ENCODE data around the gene FOCAD. TPM values are rescaled to one million over a fixed set of nuclear protein-coding genes. Genes with fewer than 3 reads are reported as not detected.

FOCAD gene
- total and polyA plus RNA-seq, 10 of the 15 experiments (the other 5 are each of a cell fraction or from before 2014, with no cell fraction given): 13.7 to 93.0 (median 41.8) TPM

DNA sequence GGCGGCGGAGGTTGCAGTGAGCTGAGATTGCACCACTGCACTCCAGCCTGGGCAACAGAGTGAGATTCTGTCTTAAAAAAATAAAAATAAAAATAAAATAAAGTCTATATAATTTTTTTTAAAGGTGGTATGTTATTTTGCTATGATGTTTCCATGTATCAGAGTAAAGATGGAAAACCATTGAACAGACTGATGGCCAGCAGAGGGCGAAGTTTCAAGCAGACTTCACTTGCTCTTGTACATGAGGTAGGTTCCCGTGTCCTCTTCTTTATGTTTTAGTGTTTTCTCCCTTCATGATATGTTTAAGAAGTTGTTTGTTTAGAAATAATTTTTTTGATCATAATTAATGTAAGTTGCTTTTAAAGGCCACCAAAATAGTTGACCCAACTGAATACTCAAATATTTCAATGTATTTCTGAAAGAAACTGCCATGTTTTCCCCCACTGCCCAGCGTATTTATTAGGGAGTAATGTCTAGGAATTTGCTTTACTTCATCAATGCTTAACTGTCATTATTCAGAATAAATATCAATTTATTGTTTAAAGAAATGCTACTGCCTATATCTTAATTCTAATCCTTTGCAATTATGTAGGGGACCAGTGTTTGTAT, 201.0 kb downstream of the FOCAD start:
- CTCF ChIA-PET: interaction anchor here (0.6 to 7.7 kb wide), 32 partner anchors 10 to 1110 kb away, joined by 3 to 70 read pairs (median 4); no protein-coding TSS in a partner anchor
- H3K36me3 ChIP-seq (ENCODE audit: control insufficient read depth in 2 of 2, insufficient read depth in 2 of 2, low read length in 1 of 2): no peaks in the 10 kb centered on the region
- H3K27me3 ChIP-seq (replicated peaks in 1 of 2; ENCODE audit: control insufficient read depth in 2 of 2, insufficient read depth in 2 of 2, low read length in 1 of 2): no peaks in the 10 kb centered on the region
- FAIRE-seq (peak; percentile 95), DNase-seq (ENCODE audit: low read depth, low spot score) (peak; percentile 15), ATAC-seq (peak; percentile 89)
- H3K4me2 ChIP-seq (ENCODE audit: control insufficient read depth, insufficient read depth): no peak overlapping the region
- H3K4me1 ChIP-seq (ENCODE audit: control insufficient read depth, insufficient read depth, low read length): no peaks in the 10 kb centered on the region
- no peak overlapping the region for H3K9ac ChIP-seq (ENCODE audit: control insufficient read depth, insufficient read depth, low read length)
- H3K9me3 ChIP-seq (replicated peaks; ENCODE audit: control insufficient read depth, insufficient read depth, low read length): no peaks in the 10 kb centered on the region
- no peak overlapping the region for H2AFZ ChIP-seq (ENCODE audit: control insufficient read depth, low read depth, low read length)
- intact Hi-C loops (cut with micrococcal nuclease; ENCODE audit: unreplicated experiment) (loop anchor here (1.0 to 5.0 kb wide), 3 partner anchors 56 to 263 kb away; partner anchors contain the start of gene MLLT3), in situ Hi-C loops (cut with MboI) (loop anchor here (25.0 kb wide), 1 partner anchor 227 kb away; no protein-coding TSS in a partner anchor)
- H4K20me1 ChIP-seq (ENCODE audit: control insufficient read depth, insufficient read depth): no peaks in the 10 kb centered on the region
- no peaks in the 10 kb centered on the region for H3K79me2 ChIP-seq (ENCODE audit: control insufficient read depth, insufficient read depth, low read length)
- H3K27ac ChIP-seq (ENCODE audit: control insufficient read depth, insufficient read depth): no peak overlapping the region
- WGBS (ENCODE audit: insufficient coverage, insufficient replicate concordance, low lambda C conversion rate, missing lambda C conversion rate): 69% methylated on average over 5 of the region's 5 CpGs
- SMC1A ChIA-PET (ENCODE audit: uncharacterized antibody, unreplicated experiment): interaction anchor here (0.7 to 6.5 kb wide), 12 partner anchors 10 to 266 kb away, joined by 3 to 50 read pairs (median 6); partner anchors contain the start of gene MLLT3
- POLR2A ChIA-PET: interaction anchor here (1.3 kb wide), 1 partner anchor 261 kb away, joined by 3 read pairs; no protein-coding TSS in a partner anchor
- no TSS peak for BruUV-seq (replicated peaks)
- RAD21 ChIA-PET (ENCODE audit: unreplicated experiment): interaction anchor here (0.9 to 2.6 kb wide), 8 partner anchors 56 to 959 kb away, joined by 3 to 18 read pairs (median 5); partner anchors contain the start of gene MLLT3
- H3K4me3 ChIP-seq: no peak overlapping the region
- TF ChIP-seq SMC3 (IDR thresholded peaks at IDR 0.05; ENCODE audit: borderline replicate concordance, low read length) (peak; percentile 55; the same call in 1 of the 2 replicates), RAD21 (IDR thresholded peaks at IDR 0.05; ENCODE audit: insufficient read depth, low read depth, low read length) (peak; percentile 27; the same call in 1 of the 2 replicates), PAX5 (IDR thresholded peaks at IDR 0.05; ENCODE audit: borderline replicate concordance, low read depth, low read length) (no peak), ZBED1 (IDR thresholded peaks at IDR 0.05; ENCODE audit: borderline replicate concordance) (no peak), ATF7 (IDR thresholded peaks at IDR 0.05; ENCODE audit: low read depth) (no peak), LARP7 (IDR thresholded peaks at IDR 0.05) (no peak), TAF1 (IDR thresholded peaks at IDR 0.05; ENCODE audit: borderline replicate concordance, low read depth, low read length) (no peak), NFYA (IDR thresholded peaks at IDR 0.05; ENCODE audit: borderline replicate concordance, low read depth, low read length) (no peak), ZNF384 (IDR thresholded peaks at IDR 0.05; ENCODE audit: borderline replicate concordance, low read depth, low read length) (no peak), STAT1 (conservative IDR thresholded peaks at IDR 0.05) (no peak), POLR2A (IDR thresholded peaks at IDR 0.05; ENCODE audit: low read depth, low read length) (no peak)
- TF ChIP-seq, protein P1, sequence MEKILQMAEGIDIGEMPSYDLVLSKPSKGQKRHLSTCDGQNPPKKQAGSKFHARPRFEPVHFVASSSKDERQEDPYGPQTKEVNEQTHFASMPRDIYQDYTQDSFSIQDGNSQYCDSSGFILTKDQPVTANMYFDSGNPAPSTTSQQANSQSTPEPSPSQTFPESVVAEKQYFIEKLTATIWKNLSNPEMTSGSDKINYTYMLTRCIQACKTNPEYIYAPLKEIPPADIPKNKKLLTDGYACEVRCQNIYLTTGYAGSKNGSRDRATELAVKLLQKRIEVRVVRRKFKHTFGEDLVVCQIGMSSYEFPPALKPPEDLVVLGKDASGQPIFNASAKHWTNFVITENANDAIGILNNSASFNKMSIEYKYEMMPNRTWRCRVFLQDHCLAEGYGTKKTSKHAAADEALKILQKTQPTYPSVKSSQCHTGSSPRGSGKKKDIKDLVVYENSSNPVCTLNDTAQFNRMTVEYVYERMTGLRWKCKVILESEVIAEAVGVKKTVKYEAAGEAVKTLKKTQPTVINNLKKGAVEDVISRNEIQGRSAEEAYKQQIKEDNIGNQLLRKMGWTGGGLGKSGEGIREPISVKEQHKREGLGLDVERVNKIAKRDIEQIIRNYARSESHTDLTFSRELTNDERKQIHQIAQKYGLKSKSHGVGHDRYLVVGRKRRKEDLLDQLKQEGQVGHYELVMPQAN (conservative IDR thresholded peaks at IDR 0.05): no peak
- TF ChIP-seq, protein P2, sequence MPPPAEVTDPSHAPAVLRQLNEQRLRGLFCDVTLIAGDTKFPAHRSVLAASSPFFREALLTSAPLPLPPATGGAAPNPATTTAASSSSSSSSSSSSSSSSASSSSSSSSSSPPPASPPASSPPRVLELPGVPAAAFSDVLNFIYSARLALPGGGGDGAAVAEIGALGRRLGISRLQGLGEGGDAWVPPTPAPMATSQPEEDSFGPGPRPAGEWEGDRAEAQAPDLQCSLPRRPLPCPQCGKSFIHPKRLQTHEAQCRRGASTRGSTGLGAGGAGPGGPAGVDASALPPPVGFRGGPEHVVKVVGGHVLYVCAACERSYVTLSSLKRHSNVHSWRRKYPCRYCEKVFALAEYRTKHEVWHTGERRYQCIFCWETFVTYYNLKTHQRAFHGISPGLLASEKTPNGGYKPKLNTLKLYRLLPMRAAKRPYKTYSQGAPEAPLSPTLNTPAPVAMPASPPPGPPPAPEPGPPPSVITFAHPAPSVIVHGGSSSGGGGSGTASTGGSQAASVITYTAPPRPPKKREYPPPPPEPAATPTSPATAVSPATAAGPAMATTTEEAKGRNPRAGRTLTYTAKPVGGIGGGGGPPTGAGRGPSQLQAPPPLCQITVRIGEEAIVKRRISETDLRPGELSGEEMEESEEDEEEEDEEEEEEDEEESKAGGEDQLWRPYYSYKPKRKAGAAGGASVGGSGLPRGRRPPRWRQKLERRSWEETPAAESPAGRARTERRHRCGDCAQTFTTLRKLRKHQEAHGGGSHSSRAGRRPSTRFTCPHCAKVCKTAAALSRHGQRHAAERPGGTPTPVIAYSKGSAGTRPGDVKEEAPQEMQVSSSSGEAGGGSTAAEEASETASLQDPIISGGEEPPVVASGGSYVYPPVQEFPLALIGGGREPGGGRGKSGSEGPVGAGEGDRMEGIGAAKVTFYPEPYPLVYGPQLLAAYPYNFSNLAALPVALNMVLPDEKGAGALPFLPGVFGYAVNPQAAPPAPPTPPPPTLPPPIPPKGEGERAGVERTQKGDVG (CRISPR knock-in tag; IDR thresholded peaks at IDR 0.05): no peak
- TF ChIP-seq, protein P3, sequence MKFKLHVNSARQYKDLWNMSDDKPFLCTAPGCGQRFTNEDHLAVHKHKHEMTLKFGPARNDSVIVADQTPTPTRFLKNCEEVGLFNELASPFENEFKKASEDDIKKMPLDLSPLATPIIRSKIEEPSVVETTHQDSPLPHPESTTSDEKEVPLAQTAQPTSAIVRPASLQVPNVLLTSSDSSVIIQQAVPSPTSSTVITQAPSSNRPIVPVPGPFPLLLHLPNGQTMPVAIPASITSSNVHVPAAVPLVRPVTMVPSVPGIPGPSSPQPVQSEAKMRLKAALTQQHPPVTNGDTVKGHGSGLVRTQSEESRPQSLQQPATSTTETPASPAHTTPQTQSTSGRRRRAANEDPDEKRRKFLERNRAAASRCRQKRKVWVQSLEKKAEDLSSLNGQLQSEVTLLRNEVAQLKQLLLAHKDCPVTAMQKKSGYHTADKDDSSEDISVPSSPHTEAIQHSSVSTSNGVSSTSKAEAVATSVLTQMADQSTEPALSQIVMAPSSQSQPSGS (IDR thresholded peaks at IDR 0.05; ENCODE audit: low read length): no peak
- TF ChIP-seq, protein P4, sequence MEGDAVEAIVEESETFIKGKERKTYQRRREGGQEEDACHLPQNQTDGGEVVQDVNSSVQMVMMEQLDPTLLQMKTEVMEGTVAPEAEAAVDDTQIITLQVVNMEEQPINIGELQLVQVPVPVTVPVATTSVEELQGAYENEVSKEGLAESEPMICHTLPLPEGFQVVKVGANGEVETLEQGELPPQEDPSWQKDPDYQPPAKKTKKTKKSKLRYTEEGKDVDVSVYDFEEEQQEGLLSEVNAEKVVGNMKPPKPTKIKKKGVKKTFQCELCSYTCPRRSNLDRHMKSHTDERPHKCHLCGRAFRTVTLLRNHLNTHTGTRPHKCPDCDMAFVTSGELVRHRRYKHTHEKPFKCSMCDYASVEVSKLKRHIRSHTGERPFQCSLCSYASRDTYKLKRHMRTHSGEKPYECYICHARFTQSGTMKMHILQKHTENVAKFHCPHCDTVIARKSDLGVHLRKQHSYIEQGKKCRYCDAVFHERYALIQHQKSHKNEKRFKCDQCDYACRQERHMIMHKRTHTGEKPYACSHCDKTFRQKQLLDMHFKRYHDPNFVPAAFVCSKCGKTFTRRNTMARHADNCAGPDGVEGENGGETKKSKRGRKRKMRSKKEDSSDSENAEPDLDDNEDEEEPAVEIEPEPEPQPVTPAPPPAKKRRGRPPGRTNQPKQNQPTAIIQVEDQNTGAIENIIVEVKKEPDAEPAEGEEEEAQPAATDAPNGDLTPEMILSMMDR (IDR thresholded peaks at IDR 0.05 in 2 of 3, conservative IDR thresholded peaks at IDR 0.05 in 1 of 3; ENCODE audit: control insufficient read depth in 2 of 3, extremely low read depth in 1 of 3, insufficient read depth in 1 of 3, low read depth in 3 of 3, low read length in 3 of 3): peak; percentile 52 to 56 (median 52)
